Measurements from ENCODE around the gene RNF223.

RNF223 gene

GRCh38 chr1:1072849-1073742 lies 1.0 kb downstream of the RNF223 start:
- Histone ChIP-seq H3K27me3 (ENCODE audit: insufficient read depth, low read length) (peaks cover 19% of the 10 kb centered on the region), H3K9ac (ENCODE audit: low read depth, low read length) (no peak overlapping the region), H3K9me3 (ENCODE audit: insufficient read depth, low read depth, low read length) (no peaks in the 10 kb centered on the region), H3K27ac (ENCODE audit: low read length) (no peak overlapping the region), H3K4me3 (ENCODE audit: low read length) (no peak overlapping the region), H3K36me3 (ENCODE audit: insufficient read depth, low read depth, low read length) (no peaks in the 10 kb centered on the region), H3K4me1 (ENCODE audit: insufficient read depth, low read length) (no peaks in the 10 kb centered on the region)

GRCh38 chr1:1072299-1072848 lies 1.7 kb downstream of the RNF223 start:
- no peaks in the 10 kb centered on the region for H3K4me1 ChIP-seq (ENCODE audit: insufficient read depth, low read length)

GRCh38 chr1:1071486-1072298 lies 2.4 kb downstream of the RNF223 start:
- H3K9ac ChIP-seq (ENCODE audit: low read depth, low read length): no peak overlapping the region
- no peaks in the 10 kb centered on the region for H3K36me3 ChIP-seq (ENCODE audit: insufficient read depth, low read depth, low read length)
- H3K4me1 ChIP-seq (ENCODE audit: insufficient read depth, low read length): no peaks in the 10 kb centered on the region
- no peaks in the 10 kb centered on the region for H3K9me3 ChIP-seq (ENCODE audit: insufficient read depth, low read depth, low read length)
- peaks cover 28% of the 10 kb centered on the region for H3K27me3 ChIP-seq (ENCODE audit: insufficient read depth, low read length)
- no peak overlapping the region for H3K4me3 ChIP-seq (ENCODE audit: low read length)
- H3K27ac ChIP-seq (ENCODE audit: low read length): no peak overlapping the region

More at GRCh38 chr1:1072299-1072848, 1.7 kb downstream of the RNF223 start:
- no peaks in the 10 kb centered on the region for H3K9me3 ChIP-seq (ENCODE audit: insufficient read depth, low read depth, low read length)
- no peaks in the 10 kb centered on the region for H3K36me3 ChIP-seq (ENCODE audit: insufficient read depth, low read depth, low read length)
- H3K4me3 ChIP-seq (ENCODE audit: low read length): no peak overlapping the region
- peaks cover 27% of the 10 kb centered on the region for H3K27me3 ChIP-seq (ENCODE audit: insufficient read depth, low read length)
- H3K9ac ChIP-seq (ENCODE audit: low read depth, low read length): no peak overlapping the region
- no peak overlapping the region for H3K27ac ChIP-seq (ENCODE audit: low read length)

- Histone ChIP-seq H3K27me3 (ENCODE audit: insufficient read depth, low read length) (peaks cover 32% of the 10 kb centered on the region), H3K9me3 (ENCODE audit: insufficient read depth, low read depth, low read length) (no peaks in the 10 kb centered on the region), H3K4me1 (ENCODE audit: insufficient read depth, low read length) (no peaks in the 10 kb centered on the region), H3K9ac (ENCODE audit: low read depth, low read length) (no peak overlapping the region; the same call in 1 of the 2 replicates), H3K4me3 (ENCODE audit: low read length) (peak overlapping the region; percentile 79; the same call in 1 of the 2 replicates), H3K36me3 (ENCODE audit: insufficient read depth, low read depth, low read length) (no peaks in the 10 kb centered on the region), H3K27ac (ENCODE audit: low read length) (no peak overlapping the region)
These were observed 4.1 kb downstream of the RNF223 start for GRCh38 chr1:1069711-1070676.

DNA sequence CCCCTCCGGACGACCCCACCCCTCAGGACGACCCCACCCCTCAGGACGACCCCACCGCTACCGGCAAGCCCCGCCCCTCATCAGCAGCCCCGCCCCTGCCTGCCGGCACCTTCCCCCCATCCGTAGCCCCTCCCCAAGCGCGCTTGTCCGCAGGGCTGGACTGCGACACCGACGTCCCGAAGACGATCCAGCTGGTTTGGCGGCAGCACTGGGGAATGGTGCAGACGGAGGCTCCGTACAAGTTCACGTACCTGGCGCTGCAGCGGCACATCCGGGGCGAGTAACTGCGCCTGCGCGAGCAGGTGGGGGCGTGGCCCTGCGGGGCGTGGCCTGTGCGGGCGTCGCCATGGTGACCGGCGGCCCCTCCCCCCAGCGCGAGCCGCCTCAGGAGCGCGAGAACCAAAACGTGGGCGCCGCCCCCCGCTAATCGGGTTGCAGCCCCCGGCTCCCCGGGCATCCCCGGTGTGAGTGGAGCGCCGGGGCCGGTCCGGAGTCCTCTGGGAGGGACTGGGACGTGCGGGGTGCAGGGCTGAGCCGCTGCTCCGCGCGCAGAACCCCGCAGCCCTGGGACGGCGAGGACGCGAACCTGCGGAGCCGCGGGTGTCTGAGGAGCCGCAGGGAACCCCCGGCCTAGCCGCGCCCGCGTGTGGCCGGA lies 4.9 kb downstream of the RNF223 start:
- Histone ChIP-seq H3K4me1 (ENCODE audit: insufficient read depth, low read length) (no peaks in the 10 kb centered on the region), H3K36me3 (ENCODE audit: insufficient read depth, low read depth, low read length) (no peaks in the 10 kb centered on the region), H3K27ac (ENCODE audit: low read length) (no peak overlapping the region), H3K9ac (ENCODE audit: low read depth, low read length) (no peak overlapping the region; the same call in 1 of the 2 replicates), H3K4me3 (ENCODE audit: low read length) (peak overlapping the region; percentile 79), H3K27me3 (ENCODE audit: insufficient read depth, low read length) (peaks cover 32% of the 10 kb centered on the region), H3K9me3 (ENCODE audit: insufficient read depth, low read depth, low read length) (no peaks in the 10 kb centered on the region)

DNA sequence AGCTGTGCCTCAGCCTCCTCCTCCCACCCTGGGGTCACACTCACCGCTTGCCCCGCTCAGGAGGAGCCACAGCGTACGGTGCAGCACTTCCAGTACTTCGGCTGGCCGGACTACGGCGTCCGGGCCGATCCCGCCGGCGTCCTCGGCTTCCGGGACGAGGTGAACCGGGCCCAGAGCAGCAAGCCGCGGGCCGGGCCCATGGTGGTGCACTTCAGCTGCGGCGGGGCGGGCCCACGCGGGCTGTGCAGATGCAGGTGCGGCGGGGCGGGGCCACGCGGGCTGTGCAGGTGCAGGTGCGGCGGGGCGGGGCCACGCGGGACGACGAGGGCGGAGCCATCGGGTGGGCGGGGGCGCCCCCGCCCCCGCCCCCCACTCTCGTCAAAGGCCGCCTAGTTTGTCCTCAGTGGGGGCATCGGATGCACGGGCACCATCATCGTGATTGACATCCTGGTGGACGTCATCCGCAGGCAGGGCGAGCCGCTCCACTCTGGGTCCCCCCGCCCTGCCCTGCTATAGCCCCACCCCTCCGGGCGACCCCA lies 5.5 kb downstream of the RNF223 start:
- Histone ChIP-seq H3K4me3 (ENCODE audit: low read length) (peak overlapping the region; percentile 56; the same call in 1 of the 2 replicates), H3K9me3 (ENCODE audit: insufficient read depth, low read depth, low read length) (no peaks in the 10 kb centered on the region), H3K4me1 (ENCODE audit: insufficient read depth, low read length) (no peaks in the 10 kb centered on the region), H3K27ac (ENCODE audit: low read length) (no peak overlapping the region), H3K36me3 (ENCODE audit: insufficient read depth, low read depth, low read length) (no peaks in the 10 kb centered on the region), H3K9ac (ENCODE audit: low read depth, low read length) (no peak overlapping the region), H3K27me3 (ENCODE audit: insufficient read depth, low read length) (peaks cover 37% of the 10 kb centered on the region)

DNA sequence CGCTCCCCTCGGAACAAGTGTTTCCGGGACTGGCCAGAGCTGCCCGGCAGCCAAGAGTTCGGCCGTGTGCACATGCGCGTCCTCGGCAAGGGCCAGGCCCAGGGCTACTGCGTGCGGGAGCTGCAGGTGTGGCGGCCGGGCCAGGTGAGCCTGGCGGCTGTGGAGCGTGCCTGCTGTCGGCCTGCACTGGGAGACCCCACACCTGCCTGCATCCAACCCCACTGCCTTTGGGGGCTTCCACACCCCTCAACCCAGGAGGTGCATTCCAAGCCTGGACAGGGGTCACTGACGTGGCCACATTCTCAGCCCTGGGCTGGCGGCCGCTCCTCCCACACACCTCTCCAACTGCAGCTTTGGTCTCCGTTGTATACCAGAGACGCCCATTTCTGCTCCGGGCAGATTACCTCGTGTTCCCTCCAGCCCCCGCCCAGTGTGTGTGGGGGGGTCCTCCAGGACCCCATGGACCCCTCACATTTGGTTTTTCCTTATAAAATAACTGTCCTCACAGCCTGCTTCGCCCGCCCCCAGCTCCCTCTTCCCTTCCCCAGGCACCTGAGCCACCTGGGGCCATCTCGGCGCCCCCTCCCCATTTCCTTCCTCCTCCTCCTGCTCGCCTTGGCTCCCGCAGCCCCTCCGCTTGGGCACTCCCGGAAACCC lies 6.1 kb downstream of the RNF223 start:
- peak overlapping the region; percentile 56; the same call in 1 of the 2 replicates for H3K4me3 ChIP-seq (ENCODE audit: low read length)
- no peaks in the 10 kb centered on the region for H3K36me3 ChIP-seq (ENCODE audit: insufficient read depth, low read depth, low read length)
- H3K4me1 ChIP-seq (ENCODE audit: insufficient read depth, low read length): no peaks in the 10 kb centered on the region; the same call in 1 of the 2 replicates

DNA sequence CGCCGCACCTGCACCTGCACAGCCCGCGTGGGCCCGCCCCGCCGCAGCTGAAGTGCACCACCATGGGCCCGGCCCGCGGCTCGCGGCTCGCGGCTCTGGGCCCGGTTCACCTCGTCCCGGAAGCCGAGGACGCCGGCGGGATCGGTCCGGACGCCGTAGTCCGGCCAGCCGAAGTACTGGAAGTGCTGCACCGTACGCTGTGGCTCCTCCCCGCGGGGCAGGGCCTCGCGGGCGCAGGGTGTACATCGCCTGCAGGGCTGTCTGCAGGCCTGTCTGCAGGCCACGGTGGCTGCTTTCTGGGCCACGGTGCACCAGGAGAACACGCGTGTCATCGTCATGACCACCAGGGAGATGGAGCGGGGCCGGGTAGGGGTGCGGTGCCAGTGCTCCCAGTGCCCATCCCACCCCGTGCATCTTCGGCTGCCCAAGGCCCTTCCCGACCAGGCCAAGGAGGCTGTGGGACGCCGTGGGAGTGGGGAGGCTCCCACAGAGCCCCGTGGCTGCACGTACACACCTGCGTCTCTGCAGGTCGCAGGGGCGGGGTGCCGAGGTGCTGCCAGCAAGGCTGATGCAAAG lies 6.7 kb downstream of the RNF223 start:
- Histone ChIP-seq H3K4me1 (ENCODE audit: insufficient read depth, low read length) (no peaks in the 10 kb centered on the region; the same call in 1 of the 2 replicates), H3K9me3 (ENCODE audit: insufficient read depth, low read depth, low read length) (no peaks in the 10 kb centered on the region), H3K27ac (ENCODE audit: low read length) (no peak overlapping the region), H3K27me3 (ENCODE audit: insufficient read depth, low read length) (peaks cover 49% of the 10 kb centered on the region), H3K36me3 (ENCODE audit: insufficient read depth, low read depth, low read length) (no peaks in the 10 kb centered on the region), H3K9ac (ENCODE audit: low read depth, low read length) (no peak overlapping the region), H3K4me3 (ENCODE audit: low read length) (no peak overlapping the region)

More for the DNA sequence above, 6.1 kb downstream of the RNF223 start:
- no peak overlapping the region for H3K27ac ChIP-seq (ENCODE audit: low read length)
- H3K9me3 ChIP-seq (ENCODE audit: insufficient read depth, low read depth, low read length): no peaks in the 10 kb centered on the region
- H3K9ac ChIP-seq (ENCODE audit: low read depth, low read length): no peak overlapping the region
- H3K27me3 ChIP-seq (ENCODE audit: insufficient read depth, low read length): peaks cover 43% of the 10 kb centered on the region

GRCh38 chr1:1066403-1067283 lies 7.5 kb downstream of the RNF223 start:
- no peak overlapping the region for H3K4me3 ChIP-seq (ENCODE audit: low read length)
- H3K4me1 ChIP-seq (ENCODE audit: insufficient read depth, low read length): no peaks in the 10 kb centered on the region; the same call in 1 of the 2 replicates
- H3K9me3 ChIP-seq (ENCODE audit: insufficient read depth, low read depth, low read length): no peaks in the 10 kb centered on the region
- H3K9ac ChIP-seq (ENCODE audit: low read depth, low read length): no peak overlapping the region
- no peak overlapping the region for H3K27ac ChIP-seq (ENCODE audit: low read length)
- H3K36me3 ChIP-seq (ENCODE audit: insufficient read depth, low read depth, low read length): no peaks in the 10 kb centered on the region
- peaks cover 56% of the 10 kb centered on the region for H3K27me3 ChIP-seq (ENCODE audit: insufficient read depth, low read length)
